K562 (cell line): ENCODE results near the gene SLC12A6. TPM values are rescaled to one million over a fixed set of nuclear protein-coding genes. Genes with fewer than 3 reads are reported as not detected.
A peak's percentile ranks its signal among the peaks of the same experiment; 100 is the strongest.

Experiments used
- BMI1 ChIP-seq: fragments of 150-350 bp; IDR thresholded peaks from 2 replicates; pipeline ENCODE4 v1.6.1; 2014; ENCODE audit warnings: low read length
- CTCF ChIP-seq, 3 experiments: IDR thresholded peaks in 2 of 3; conservative IDR thresholded peaks in 1 of 3; 2 replicates each; pipeline ENCODE4 v1.5.1; 2011 to 2012; ENCODE audit warnings: low read length in 3 of 3, mild to moderate bottlenecking in 3 of 3, control low read depth in 2 of 3, improper control_type of control experiment in 1 of 3, inconsistent platforms in 1 of 3, low read depth in 1 of 3, mixed read lengths in 1 of 3, moderate library complexity in 1 of 3; ENCODE audit not compliant: insufficient read depth in 2 of 3
- GMEB1 ChIP-seq: fragments of 250-450 bp; sonication (Bioruptor Pico); IDR thresholded peaks from 2 replicates; pipeline ENCODE4 v1.4.0; 2020; ENCODE audit warnings: mild to moderate bottlenecking
- HDAC8 ChIP-seq: fragments of 450-650 bp; IDR thresholded peaks from 2 replicates; pipeline ENCODE4 v1.6.1; 2016; ENCODE audit warnings: mild to moderate bottlenecking, missing genetic modification characterization, moderate library complexity, missing compliant biosample characterization
- KLF16 ChIP-seq: IDR thresholded peaks from 2 replicates; pipeline ENCODE4 v1.6.1; 2016; ENCODE audit warnings: antibody characterized with exemption
- NR0B1 ChIP-seq: fragments of 450-650 bp; IDR thresholded peaks from one replicate; pipeline ENCODE4 v1.6.1; 2018; ENCODE audit warnings: mild to moderate bottlenecking, moderate library complexity; ENCODE audit not compliant: partially characterized antibody
- RREB1 ChIP-seq: fragments of 250-450 bp; sonication (Bioruptor Pico); IDR thresholded peaks from 2 replicates; pipeline ENCODE4 v1.4.0; 2020
- TARDBP ChIP-seq: fragments of 450-650 bp; IDR thresholded peaks from 2 replicates; pipeline ENCODE4 v1.6.1; 2016
- TSC22D4 ChIP-seq: fragments of 450-650 bp; IDR thresholded peaks from 2 replicates; pipeline ENCODE4 v1.6.1; 2016; ENCODE audit warnings: missing genetic modification characterization, missing biosample characterization, control low read depth
- ZNF444 ChIP-seq: fragments of 250-450 bp; sonication (Bioruptor Pico); IDR thresholded peaks from 2 replicates; pipeline ENCODE4 v1.4.0; 2020; ENCODE audit warnings: mild to moderate bottlenecking, moderate library complexity
- ZNF639 ChIP-seq, 2 experiments: fragments of 200-800 bp in 1 of 2; sonication (Bioruptor generic) in 1 of 2; sonication (generic) in 1 of 2; formaldehyde crosslinking in 1 of 2; IDR thresholded peaks in 1 of 2; conservative IDR thresholded peaks in 1 of 2; 2 replicates each; pipeline versions ENCODE4 v1.5.0 to v1.6.1; 2016 to 2020; ENCODE audit warnings: missing compliant biosample characterization in 1 of 2, missing genetic modification characterization in 1 of 2, missing genetic modification reagents in 1 of 2
- ZNF655 ChIP-seq: fragments of 250-450 bp; sonication (Bioruptor Pico); IDR thresholded peaks from 2 replicates; pipeline ENCODE4 v1.5.0; 2021
- polyA plus RNA-seq, 8 experiments: library from polyadenylated mRNA; depleted of rRNA in 4 of 8; stranded (reverse) in 5 of 8; unstranded in 3 of 8; fragments of >200 nt; fragmentation: Nextera tagmentation in 2 of 8; fragmentation: Illumina TruSeq in 1 of 8; extraction: Ambion mirVana in 2 of 8; extraction: Trizol in 1 of 8; gene quantifications; 2 replicates each; pipeline versions ENCODE4 v1.2.1 to v1.2.3, GENCODE V29; 2011 to 2014; ENCODE audit warnings: inconsistent platforms in 1 of 8, missing spikeins in 1 of 8
- total RNA-seq, 7 experiments: library from RNA; depleted of rRNA in 6 of 7; stranded (reverse); fragments of >200 nt in 6 of 7; fragmentation: Illumina TruSeq in 2 of 7; extraction: Trizol in 2 of 7; gene quantifications; 2 replicates each; pipeline versions ENCODE4 v1.2.1 to v1.2.3, GENCODE V29; 2011 to 2021; ENCODE audit warnings: low replicate concordance in 1 of 7

Gene SLC12A6
- total and polyA plus RNA-seq, 9 of the 15 experiments (the other 6 are each of a cell fraction or from before 2014, with no cell fraction given), result 1.4 to 16.4 (median 6.7) TPM

GRCh38 chr15:34318277-34319079 is 19.1 kb downstream of the SLC12A6 start (continued):
- TF ChIP-seq CTCF (IDR thresholded peaks at IDR 0.05 in 2 of 3, conservative IDR thresholded peaks at IDR 0.05 in 1 of 3; ENCODE audit: insufficient read depth in 2 of 3, low read depth in 1 of 3, low read length in 3 of 3) (no peak), BMI1 (no peak), NR0B1 (no peak), TARDBP (no peak), HDAC8 (tag) (no peak), GMEB1 (CRISPR knock-in tag) (no peak), ZNF655 (CRISPR knock-in tag) (no peak), ZNF444 (no peak), KLF16 (no peak), ZNF639 (CRISPR knock-in tag; conservative IDR thresholded peaks at IDR 0.05 in 1 of 2, IDR thresholded peaks at IDR 0.05 in 1 of 2) (0 out of 4 replicates have a peak, but pooled peaks of 1 of the 2 experiments have one; percentile 40), TSC22D4 (tag) (no peak), RREB1 (CRISPR knock-in tag) (no peak)
